DMS153 treated with DMSO at 0.1 percent for 48 hours (cell line): ENCODE measurements around the gene TSPAN11.

Source experiments
- DNase-seq: peaks from one replicate; lab custom pipeline; 2025; ENCODE audit not compliant: unreplicated experiment; lab: John Stamatoyannopoulos, UW

TSPAN11 gene

GRCh38 chr12:30959110-30959710 is 32.7 kb downstream of the TSPAN11 start:
- no peak for DNase-seq

DNA sequence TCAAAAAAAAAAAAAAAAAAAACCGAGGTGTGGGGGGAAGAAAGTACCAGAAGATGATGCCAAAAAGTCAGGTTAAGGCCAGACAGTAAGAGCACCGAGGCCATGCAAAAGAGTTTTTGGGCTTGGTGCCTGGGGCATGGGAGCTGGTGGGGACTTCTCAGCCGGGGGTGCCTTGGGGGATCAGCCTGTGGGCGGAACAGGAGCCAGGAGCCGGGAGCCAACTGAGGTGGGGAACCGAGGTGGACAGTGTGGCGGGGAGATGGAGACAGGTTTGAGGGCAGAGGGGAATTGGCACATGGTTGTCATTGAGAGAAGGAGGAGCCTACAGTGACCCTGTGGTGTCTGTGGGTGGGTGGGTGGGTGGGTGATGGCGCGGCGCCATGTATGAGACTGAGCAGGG is 33.2 kb downstream of the TSPAN11 start:
- DNase-seq = no peak

DNA sequence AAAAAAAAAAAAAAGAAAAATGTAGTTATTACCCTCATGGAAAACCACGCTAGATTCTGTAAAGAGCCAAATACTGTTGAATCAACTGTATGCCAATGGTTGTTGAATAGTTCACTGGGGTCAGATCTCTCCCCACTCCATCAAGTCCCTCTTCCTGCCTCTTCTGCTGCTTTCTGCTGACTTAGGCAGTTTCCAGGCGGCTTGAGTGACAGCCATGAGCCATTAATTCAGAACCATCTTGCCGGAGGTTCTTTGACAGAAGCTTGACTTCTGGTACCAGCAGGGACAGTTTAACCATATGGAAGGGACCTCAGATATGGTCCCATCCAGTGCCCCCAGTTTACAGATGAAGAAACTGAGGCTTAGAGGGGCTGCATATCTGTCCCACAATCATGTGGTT is 34.5 kb downstream of the TSPAN11 start:
- no peak for DNase-seq

DNA sequence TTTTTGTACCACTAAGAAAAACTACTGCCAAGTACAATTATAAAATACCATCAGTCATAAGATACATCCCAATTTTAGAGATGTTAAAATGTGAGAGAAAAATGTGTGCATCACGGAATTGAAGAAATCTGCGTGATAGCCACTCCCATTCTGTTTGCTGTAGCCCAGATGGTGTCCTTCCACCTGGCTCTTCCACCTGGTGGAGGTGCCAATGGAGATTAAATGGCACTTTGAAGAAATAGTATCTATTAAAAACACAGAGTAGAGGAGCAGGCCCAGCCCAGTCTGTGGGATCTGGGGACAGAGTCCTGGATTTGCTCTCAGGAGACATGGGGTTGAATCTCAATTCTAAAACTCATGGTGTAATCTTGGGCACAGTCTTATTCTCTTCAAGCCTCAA is 35.5 kb downstream of the TSPAN11 start:
- DNase-seq = no peak

DNA sequence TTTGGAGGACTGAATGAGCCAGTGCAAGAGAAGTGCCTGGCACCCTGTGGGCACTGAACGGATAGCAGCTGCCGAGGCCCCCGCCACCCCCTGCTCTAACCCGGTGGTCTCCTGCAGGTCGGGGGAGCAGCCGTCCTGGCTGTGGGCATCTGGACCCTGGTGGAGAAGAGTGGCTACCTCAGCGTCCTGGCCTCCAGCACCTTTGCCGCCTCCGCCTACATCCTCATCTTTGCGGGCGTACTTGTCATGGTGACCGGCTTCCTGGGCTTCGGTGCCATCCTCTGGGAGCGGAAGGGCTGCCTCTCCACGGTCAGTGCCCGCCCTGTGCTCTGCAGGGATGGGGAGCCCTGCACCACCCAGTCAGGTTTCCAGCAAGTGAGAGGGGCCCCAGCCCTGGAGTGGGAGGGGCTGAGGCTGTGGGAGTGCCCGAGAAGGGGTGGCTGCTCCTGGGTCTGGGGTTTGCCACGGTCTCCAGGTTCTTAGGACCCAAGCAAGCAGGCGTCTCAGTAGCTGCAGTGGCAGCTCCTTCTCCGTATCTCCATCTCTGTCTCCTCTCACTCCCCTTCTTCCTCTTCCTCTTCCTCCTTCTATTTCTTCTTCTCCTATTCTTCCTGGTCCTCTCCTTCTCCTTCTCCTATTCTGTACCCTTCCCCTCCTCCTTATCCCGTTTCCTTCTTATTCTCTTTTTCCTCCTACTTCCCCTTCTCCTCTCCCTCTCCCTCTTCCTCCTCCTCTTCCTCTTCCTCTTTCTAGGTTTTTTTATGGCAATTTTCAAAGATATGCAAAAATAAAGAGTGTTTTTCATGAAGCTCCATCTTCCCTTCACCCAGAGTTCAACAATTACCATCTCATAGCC is 37.4 kb downstream of the TSPAN11 start:
- no peak for DNase-seq

- no peak for DNase-seq
These were observed 38.5 kb downstream of the TSPAN11 start for GRCh38 chr12:30964896-30965612.

- DNase-seq = no peak
These were observed 39.1 kb downstream of the TSPAN11 start for GRCh38 chr12:30965613-30965985.

GRCh38 chr12:30967026-30967425 is 40.5 kb downstream of the TSPAN11 start:
- no peak for DNase-seq

DNA sequence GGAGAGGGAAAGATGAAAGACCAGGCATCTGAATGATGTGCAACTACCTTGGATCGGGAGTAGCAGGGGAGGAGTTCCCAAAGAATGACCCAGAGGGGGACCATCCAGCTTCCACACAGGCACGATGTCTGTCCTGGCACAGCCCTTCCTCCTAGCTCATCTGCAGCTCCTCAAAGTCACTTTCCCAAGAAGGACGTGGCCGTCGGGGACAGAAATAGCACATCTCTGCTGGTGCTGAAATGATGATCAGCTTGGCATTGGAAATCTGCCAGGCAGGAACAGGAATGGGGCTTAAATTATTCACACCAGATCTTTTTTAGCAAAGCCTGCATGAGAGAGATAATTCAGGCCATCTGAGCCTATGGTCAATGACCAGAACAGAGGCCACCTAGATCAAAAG is 41.7 kb downstream of the TSPAN11 start:
- DNase-seq = no peak

DNA sequence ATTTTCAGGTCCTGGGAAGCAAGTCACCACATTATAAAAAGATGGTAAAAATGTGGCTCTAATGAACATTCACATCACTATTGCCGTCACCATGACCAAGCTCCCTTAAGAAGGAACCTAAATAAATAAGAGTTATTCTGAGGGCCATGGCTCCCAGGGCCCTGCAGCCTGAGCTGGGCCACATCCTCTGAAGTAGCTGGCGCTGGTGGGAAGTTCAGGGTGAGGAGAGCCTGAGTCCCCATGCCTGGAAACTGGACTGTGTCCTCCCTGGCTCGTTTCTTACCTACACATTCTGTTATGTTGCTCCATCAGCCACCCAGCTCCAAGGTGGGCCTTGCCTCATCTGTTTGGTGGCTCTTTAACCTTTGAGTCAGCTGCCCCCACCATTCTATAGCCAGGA is 42.5 kb downstream of the TSPAN11 start:
- DNase-seq = no peak

DNA sequence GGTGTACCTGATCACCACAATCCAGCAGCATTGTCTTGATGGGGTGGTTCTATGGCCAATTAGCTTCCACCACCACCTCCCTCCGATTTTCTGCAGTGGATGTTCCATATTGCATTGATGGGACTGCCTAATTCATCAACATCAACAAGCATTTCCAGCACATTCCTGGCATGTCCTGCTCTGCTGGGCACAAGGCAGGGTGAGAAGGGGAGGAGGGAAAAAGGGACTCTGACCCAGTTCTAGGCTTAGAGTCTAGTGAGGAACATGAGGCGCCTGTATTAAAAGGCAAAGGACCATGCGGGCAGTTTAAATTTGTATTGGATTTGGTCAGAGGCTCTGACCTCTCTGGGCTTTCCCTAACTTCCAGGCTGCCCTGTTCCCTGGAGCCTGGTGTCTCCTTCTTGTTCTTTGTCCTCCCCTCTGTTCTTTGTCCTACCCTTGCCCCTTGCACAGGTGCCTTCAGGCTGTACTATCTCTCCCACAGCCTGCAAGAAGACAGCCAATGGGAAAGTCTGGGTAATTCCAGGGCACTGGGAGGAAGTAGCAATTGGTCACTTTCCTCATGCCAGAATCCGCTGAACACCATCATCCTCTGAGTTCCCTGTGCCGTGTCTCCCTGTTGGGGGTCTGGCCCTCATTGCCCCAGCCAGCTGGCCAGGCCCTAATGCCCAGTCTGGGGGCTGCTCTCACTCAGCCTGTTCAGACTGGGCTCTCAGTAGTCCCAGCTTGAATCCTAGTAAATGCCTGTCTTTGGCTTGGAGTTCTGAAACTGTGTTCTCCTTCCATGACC is 43.3 kb downstream of the TSPAN11 start:
- DNase-seq = no peak

GRCh38 chr12:30970559-30971197 is 44.1 kb downstream of the TSPAN11 start:
- DNase-seq = no peak

DNA sequence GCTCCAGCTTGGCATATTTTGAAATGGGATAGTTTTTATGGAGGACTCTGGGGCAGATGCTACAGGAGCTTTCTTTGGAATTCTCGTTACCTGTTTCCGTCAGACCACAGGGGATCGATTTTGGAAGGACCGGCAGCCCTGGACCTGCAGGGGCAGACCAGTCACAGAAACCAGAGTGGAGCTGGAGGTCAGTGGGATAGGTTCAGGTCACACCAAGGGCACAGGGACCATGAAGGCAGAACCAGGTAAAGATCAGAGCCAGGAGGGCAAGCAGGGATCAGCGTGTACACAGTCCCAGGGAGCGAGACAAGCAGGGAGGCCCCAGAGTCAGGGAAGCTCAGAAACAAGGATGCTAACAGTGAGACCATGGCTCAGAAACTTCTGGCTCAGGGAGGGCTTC is 45.5 kb downstream of the TSPAN11 start:
- DNase-seq = no peak

DNA sequence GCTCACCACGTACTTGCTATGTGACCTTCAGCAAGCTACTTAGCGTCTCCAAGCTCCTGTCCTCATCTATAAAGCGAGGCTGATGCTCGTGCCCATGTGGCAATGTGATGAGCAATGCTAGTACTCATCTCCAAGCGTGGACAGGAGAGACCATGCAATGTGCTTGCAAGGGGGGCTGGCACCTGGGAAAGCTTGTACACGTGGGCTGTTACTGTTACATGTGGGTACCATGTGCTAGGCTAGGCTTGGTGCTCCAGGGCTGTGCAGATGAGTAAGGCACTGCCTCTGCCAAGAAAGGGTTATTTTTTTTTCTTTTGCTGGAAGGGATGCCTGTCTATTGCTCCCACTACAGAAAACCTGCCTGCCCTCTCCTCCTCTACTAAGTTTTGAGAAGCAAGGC is 46.6 kb downstream of the TSPAN11 start:
- no peak for DNase-seq

DNA sequence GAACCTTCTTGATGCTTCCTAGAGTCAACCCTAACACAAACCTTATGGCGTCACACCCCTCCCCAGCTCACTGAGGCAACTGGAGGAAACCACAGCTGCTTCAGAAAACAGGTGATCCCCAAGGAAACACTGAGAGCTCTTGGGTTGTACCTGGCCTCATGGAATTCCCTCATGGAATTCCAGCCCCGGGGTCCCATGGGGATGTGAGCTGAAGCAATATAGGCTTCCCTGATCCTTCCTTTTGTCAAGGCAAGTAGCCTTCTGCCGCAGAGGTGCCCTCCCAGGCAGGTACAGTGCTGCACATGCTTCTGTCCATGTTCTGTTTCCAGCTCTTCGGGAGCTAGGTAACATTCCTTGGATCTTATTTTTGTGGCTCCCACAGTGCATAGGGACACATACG is 47.3 kb downstream of the TSPAN11 start:
- DNase-seq = no peak

DNA sequence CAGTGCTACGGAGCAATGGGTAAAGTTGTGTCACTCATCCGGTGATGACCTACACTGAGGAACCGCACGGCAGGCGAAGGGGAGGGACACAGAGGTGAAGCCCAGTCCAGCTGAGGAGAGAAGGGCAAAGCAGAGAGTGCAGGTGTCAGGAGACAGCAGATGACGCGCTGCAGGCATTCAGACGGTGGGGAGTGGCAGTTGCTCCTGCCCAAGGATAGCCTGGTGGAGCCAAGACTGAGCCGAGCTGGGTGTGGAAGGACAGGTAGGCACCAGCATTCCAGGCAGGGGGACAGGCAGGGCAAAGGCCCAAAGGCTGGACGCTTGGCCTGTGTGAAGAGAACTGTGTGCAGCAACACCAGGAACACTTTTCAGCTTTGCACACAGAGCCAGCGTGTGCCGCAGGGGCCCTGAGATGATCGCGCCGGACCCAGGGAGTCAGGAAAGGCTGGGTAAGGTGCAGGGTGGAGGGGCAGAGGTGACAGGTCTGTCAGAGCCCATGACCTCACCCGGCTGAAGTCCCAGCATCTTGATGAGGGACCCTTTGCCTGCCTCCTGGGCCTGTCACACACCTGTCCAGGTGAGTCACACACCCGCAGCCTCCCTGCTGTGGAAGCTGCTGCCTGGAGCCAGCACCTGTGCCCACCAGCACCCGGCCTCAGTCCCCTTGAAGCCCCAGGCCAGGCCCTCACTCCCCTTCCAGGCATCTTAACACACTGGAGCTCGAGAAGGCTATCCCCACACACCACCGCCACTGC is 48.4 kb downstream of the TSPAN11 start:
- no peak for DNase-seq

GRCh38 chr12:30975581-30975980 is 49.0 kb downstream of the TSPAN11 start:
- no peak for DNase-seq

DNA sequence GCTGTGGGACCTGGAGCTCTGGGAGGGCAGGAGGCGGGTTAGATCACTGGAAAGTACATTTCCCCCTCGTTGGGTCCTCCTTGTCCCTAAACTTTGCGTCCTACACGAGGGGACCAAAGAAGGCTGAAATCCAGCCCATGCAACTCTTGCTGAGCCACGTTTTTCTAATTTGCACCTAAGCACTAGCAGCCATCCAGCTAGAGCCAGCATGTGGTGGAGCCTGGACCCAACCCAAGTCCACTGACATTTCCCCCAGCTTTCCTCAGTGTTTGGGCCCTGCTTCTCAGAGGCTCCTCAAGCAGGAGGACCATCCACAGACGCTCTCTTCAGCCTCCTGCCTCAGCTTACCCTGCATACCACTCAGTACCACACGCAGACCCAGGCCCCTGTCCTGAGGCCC is 49.7 kb downstream of the TSPAN11 start:
- DNase-seq = no peak

DNA sequence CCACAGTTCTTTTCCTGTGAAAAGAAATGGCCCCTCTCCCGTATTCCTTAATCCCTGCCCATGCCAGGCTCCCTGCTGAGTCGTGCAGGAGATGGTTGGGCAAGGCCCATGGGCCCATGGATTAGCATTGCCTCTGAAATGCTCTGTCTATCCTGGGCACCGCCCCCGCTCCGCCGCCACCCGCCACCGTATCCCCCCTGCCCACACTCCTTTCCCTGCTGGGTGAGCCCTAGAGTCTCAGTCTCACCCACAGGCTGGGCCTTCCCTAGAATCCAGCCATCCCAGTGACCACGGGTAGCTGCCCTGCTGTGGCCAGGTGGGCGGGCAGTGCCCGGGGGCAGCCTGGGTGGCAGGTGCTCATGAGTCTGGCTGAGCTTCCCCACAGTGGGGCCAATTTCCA is 50.6 kb downstream of the TSPAN11 start:
- DNase-seq = no peak
